ENCODE results near the gene GNPTG.

Gene GNPTG

GRCh38 chr16:1351582-1352362, at the start of gene GNPTG, which contains the start of gene TSR3:
TSS of gene GNPTG (plus strand) at chr16:1351931. CDS start at chr16:1351966, 35 bp downstream.
TSS of gene TSR3 (minus strand) at chr16:1351878. CDS start at chr16:1351804, 74 bp downstream.
- DNase-seq: peak; percentile 64 to 86 (median 78)

- DNase-seq: no peak
Observed at GRCh38 chr16:1305823-1306222, 45.9 kb upstream of the GNPTG start.

- no peak for DNase-seq
Observed at GRCh38 chr16:1306334-1306733, 45.4 kb upstream of the GNPTG start.

GRCh38 chr16:1308036-1308976, 43.4 kb upstream of the GNPTG start:
- no peak for DNase-seq

DNA sequence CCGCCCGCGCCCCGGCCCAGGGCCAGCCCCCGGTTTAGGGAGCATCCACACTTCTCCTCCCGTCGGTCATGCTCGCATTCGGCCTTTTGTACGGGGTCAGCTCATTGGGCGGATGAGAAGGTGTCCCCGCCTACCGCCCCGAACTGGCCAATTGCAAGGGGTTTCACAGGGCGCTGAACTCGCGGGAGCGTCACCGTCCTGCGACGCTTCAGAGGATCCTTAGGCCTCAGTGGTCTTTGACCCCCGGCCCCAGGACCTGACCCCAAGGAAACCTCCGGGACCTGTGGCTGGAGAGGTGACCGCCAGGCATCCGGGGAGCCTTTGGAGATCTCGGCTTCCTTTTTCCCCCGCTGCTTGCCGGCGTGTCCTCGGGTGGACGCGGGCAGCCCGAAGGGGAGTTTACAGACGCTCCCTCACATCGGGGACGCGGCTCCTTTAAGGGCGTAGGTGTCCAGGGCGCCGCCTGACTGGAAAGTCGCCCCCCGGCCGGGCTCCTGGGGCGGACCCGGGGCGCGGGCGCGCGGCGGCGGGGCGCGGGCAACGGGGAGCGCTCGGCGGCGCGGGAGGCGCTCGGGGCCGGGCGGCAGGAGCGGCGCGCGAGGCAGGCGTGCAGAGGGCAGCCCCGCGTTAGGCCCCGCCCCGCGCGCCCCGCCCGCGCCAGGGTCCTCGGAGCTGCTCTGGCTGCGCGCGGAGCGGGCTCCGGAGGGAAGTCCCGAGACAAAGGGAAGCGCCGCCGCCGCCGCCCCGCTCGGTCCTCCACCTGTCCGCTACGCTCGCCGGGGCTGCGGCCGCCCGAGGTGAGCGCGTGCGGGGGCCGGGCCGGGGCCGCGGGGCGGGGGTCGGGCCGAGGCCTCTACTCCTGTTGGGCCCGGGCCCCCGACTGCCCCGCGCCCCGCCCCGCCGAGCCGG, 42.5 kb upstream of the GNPTG start, which contains the start of gene UBE2I:
TSS of gene UBE2I (plus strand) at position 660 of the 909 bp plus-strand sequence. CDS start 4,395 bp downstream, outside the sequence.
- DNase-seq: peak; percentile 93 to 99 (median 98)

- DNase-seq: peak in 5 of 6 experiments; percentile 32 to 56 (median 47)
Observed at GRCh38 chr16:1309888-1310831, 41.6 kb upstream of the GNPTG start.

DNA sequence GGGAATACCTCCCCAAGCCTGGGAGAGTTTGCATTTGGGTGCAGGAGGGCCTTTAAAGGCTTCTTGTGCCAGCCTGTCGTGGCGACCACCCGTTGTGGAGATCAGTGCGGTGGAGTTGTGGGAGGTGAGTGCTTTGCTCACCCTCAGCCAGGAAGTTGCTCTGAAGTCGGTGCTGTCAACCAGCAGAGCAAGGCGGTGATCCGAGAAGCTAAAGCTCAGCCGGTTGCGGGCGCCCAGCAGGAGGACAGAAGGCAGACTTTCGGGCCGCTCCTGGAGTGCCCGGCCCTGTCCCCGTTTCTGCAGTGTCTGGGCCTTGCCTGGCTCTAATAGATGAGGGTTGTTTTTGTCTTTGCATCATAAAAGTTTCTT, 40.9 kb upstream of the GNPTG start:
- DNase-seq: peak in 5 of 6 experiments; percentile 12 to 25 (median 21)

DNA sequence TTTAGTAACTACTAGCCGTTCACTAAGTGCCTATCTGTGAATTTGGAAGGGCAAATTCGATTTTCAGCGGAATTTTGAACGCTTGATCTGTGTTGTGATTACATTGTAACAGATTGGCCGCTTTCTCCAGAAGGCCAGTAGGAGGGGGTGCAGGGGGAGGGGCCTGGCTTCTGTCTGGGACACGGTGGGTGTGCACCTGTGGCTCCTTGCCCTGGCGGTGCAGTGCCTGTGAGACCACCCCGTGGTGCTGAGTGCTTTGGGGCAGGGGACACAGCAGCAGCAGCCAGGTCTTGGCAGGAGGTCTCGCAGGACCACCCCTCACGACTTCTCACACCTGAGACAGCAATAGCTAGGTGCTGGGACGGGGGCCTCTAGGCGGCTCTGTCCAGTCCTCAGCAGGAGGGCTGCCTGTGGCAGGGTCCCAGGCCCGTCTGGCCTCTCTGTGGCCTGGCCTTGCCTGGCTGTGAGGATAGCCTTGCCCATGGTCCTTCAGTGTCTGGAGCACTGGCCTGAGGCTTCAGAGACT, 40.5 kb upstream of the GNPTG start:
- DNase-seq: no peak

DNA sequence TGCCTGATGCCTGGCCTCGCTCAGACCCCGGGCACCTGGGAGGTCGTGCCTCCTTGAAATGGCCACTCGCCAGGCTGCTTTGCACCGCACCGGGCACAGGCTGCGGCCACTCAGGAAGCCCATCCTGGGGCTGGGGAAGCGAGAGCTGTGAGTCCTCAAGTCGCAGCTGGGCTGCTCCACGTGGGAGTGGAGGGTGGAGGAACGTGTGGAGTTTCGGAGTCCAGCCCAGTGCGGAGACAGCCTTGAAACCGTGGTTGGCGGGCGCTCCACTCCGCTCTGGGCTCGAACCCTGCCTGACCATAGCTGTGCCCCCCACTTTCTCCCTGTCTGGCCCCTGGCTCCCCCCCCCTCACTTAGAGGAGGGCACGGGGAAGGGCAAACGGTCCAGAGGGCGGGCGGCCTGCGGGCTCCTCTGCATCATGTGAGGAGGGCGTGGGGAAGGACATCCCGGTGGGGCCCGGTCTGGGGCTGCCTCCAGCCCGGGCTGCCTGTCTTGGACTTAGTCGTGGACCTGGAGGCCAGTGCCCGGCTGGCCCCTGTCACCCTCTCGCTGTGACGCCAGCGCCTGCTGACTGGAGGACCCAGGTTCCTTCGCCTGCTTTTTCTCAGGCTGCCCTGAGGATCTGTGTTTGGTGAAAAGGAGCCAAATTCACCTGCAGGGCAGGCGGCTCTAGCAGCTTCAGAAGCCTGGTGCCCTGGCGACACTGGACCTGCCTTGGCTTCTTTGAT, 39.8 kb upstream of the GNPTG start:
- DNase-seq: no peak

DNA sequence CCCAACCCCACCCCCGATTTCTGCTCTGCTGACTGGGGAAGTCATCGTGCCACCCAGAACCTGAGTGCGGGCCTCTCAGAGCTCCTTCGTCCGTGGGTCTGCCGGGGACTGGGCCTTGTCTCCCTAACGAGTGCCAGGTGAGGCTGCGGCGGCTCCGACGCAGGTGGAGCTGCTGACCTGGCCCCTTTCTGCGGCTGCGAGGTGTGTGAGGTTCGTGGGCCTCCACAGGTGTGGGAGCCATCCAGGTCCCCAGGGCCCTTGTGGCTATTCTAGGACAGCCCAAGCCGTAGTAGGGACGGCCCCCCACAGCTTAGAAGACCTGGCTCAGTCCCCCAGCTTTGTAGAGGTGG, 39.3 kb upstream of the GNPTG start:
- DNase-seq: no peak

- DNase-seq: no peak
Observed at GRCh38 chr16:1312903-1313302, 38.8 kb upstream of the GNPTG start.

DNA sequence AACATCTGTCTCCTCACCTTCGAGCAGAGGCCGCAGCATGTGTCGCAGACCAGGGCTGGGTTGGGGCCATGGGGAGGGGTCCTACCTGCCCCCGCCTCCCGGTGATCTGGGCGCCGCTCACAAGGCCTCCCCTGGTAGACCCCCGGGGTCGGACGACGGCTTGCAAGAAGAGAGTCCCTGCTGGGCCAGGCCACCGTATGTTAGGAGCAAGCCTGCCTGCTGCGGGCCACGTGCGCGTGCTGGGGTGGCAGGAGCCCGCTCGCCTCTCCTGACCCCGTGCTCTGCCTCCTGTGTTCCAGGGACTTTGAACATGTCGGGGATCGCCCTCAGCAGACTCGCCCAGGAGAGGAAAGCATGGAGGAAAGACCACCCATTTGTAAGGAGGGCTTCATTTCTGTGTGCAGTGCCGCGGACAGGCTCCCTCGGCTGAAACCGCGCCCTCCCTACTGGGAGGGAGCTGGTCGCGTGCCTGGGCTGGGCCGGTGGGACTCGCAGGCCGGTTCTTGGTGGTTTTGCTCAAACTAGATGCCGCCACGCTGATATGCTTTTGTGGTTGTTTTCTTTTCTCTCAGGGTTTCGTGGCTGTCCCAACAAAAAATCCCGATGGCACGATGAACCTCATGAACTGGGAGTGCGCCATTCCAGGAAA, 37.9 kb upstream of the GNPTG start:
- DNase-seq: no peak

DNA sequence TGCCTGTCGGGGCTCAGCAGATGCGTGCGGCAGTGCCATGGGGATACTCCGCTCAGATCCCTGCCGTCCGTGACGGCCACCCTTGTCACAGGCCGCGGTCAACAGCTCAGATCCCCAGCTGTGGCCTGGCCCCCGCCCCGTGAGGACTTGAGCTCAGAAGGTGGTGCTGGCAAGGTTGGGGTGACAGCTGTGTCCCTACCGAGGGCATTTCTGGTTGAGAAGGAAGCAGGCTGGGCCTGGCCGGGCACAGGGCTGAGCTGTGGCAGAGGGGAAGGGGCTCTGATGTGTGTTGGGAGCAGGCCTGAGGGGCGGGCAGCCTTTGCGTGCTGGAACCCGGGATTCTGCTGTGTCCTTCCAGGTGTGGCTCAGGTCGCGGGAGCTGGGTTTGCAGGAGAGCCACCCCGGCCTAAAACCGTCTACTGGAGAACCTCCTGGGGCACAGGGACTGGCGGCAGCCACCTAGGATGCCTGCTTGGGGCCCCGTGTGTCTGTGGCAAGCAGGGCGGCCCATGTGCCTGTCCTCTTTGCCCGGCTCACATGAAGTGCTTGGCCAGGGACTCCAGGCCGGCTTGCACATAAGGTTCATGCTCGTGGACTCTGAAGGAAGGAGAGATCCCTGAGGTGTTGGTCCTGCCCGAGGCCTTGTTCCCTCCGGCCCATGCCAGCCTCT, 37.2 kb upstream of the GNPTG start:
- DNase-seq: no peak

DNA sequence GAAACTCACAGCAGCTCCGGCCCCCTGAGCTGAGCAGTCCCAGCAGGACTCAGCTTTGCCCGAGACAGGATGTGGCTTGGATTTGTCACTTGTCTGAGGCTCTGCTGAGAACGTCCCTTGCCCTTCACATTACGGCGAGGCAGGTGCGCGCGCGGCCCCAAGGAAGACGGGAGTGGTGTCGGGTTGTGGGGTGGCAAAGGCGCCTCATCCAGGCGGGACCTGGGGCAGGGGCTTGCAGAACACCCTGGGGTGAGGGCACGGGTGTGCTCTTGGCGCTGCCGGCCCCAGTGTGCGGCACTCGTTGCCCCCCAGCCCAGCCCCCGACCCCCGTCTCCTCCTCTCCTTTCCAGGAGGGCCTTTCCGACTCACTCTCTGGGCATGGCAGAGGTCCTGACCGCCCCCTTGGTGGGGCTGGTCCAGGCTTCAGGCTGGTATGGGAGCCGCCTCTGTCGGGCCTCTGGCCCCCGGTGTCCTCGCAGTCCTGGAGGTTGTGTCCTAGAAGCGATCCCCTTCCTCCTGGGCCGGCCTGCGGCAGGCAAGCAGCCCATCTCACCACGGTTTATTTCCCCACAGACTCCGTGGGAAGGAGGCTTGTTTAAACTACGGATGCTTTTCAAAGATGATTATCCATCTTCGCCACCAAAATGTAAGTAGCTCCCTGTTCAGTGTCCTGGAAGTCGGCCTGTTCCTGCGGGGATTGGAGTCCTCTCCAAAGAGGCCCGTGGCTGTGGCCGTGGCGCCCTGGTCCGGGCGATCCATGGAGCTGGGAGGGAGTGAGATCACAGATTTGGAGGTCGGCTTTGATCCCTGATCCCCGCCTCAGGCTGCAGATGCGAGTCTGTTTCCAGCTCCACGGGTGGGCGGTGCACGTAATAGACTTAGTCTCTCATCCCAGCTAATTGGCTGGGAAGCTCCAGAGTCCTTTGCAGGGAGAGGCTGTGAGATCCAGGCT, 36.4 kb upstream of the GNPTG start:
- no peak for DNase-seq

GRCh38 chr16:1316033-1316405, 35.7 kb upstream of the GNPTG start:
- DNase-seq: no peak

DNA sequence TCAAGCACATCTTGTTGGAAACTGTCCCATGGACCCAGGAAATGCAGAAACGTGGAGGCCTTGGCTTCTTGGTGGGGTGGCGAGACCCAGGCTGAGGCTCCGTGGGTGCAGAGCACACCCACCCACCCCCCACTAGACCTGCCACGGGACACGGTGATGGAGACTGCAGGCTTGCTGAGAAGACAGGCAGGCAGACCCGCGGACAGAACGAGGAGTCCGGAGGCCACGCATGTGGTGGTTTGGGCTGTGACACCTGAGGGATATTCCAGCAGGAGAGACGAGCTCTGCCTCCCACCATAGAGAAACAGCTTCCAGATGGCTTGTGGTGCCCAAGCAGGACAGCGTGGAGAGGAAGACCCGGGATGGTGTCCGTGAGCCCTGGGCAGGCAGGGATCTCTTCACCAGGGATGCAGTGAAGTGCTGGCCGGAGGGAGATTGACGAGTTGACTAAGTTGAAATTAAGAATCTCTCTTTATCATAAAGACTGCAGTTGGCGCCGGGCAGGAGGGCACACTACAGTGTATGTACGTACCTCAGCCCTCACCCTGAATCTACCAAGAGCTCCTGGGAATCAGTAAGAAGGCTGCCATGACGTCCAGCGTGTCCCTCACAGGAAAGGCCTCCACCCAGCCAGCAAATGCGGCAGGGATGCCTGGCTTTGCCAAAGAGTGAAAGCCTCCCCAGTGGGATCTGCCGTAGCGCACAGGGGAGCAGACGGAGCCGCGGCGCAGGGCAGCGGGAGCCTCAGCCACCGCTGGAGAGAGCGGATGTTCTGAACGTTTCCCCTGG, 34.1 kb upstream of the GNPTG start:
- DNase-seq: peak in 1 of 6 experiments; percentile 9

GRCh38 chr16:1318268-1318545, 33.5 kb upstream of the GNPTG start:
- no peak for DNase-seq

DNA sequence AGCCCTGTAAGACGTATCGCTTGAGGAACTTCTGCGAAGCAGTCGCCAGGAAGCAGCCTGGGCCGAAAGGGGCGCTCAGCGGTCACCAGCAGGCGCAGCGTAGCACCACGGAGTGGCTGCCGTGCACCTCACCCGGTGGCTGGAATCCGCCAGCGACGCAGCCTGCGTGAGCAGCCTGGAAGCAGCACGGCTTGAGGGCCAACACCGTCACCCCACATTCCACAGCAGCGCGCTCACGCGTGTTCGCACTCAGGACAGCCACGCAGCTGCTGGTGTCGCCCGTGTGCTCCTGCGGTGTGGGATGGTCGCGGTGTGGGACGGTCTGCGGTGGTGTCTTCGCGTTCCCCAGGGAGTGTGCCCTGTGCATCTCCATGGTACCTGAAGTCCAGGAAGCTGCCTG, 32.7 kb upstream of the GNPTG start:
- no peak for DNase-seq

Measured in stimulated activated naive CD4-positive, alpha-beta T cell (primary cell).